K562 (cell line): Measurements from ENCODE around the gene KLK11. TPM values are rescaled to one million over a fixed set of nuclear protein-coding genes. Genes with fewer than 3 reads are reported as not detected.

Experiments used
- ATAC-seq: fragments of 200-7000 bp; cut with Tn5 transposase; 3 replicates; pipeline ENCODE4 v1.9.1; 2020; ENCODE audit warnings: moderate library complexity
- BruUV-seq: library from RNA; stranded (reverse); fragments of 400-500 nt; replicated peaks from 2 replicates; lab custom pipeline; 2021; lab: Mats Ljungman, UMichigan
- CTCF ChIA-PET: fragments of 300-600 bp; formaldehyde crosslinking; extraction: SDS; loops from one replicate; lab custom pipeline; 2021; ENCODE audit warnings: low intra/inter-chr PET ratio; lab: Yijun Ruan, JAX
- POLR2A ChIA-PET: fragments of 300-600, 350-650 bp; sonication (Branson Sonifier 250); formaldehyde crosslinking; extraction: SDS; loops from one replicate; lab custom pipeline; 2021; ENCODE audit warnings: antibody characterized with exemption, inconsistent platforms; lab: Yijun Ruan, JAX
- DNase-seq, 4 experiments: peaks; one replicate each; pipeline versions ENCODE4 v3.0.0 to v3.0.0-alpha.2; 2011 to 2018; ENCODE audit warnings: low spot score in 3 of 4, mixed read lengths in 3 of 4; ENCODE audit errors: extremely low read depth in 1 of 4
- FAIRE-seq: peaks from 2 replicates; lab custom pipeline; 2011; peaks lifted over from hg19 to GRCh38; lab: Jason Lieb, UNC
- H2AFZ ChIP-seq: 2 replicates; pipeline ENCODE4 v1.6.0; 2011; ENCODE audit warnings: low read depth, low read length, control low read depth, inconsistent platforms
- H3K27ac ChIP-seq: fragments of 200-600 bp; 3 replicates; pipeline ENCODE4 v1.8.0; 2011; ENCODE audit warnings: low read depth, mild to moderate bottlenecking, control low read depth, inconsistent platforms, low read length, moderate library complexity, mixed read lengths; ENCODE audit errors: extremely low read depth
- H3K27me3 ChIP-seq, 2 experiments: fragments of 300-600 bp in 1 of 2; 2 replicates in 1 of 2; 3 replicates in 1 of 2; pipeline versions ENCODE4 v1.6.0 to v1.8.0; 2011; ENCODE audit warnings: inconsistent platforms in 2 of 2, low read length in 2 of 2, mild to moderate bottlenecking in 1 of 2, mixed read lengths in 1 of 2, moderate library complexity in 1 of 2; ENCODE audit not compliant: control insufficient read depth in 2 of 2, insufficient read depth in 2 of 2
- H3K36me3 ChIP-seq: fragments of 300-600 bp; 3 replicates; pipeline ENCODE4 v1.8.0; 2011; ENCODE audit warnings: mild to moderate bottlenecking, low read length, inconsistent platforms; ENCODE audit not compliant: control insufficient read depth, insufficient read depth
- H3K4me1 ChIP-seq, 2 experiments: fragments of 200-600 bp in 1 of 2; replicated peaks in 1 of 2; 2 replicates in 1 of 2; 3 replicates in 1 of 2; pipeline versions ENCODE4 v1.5.1 to v1.8.0; 2011; ENCODE audit warnings: inconsistent platforms in 2 of 2, low read length in 2 of 2, mild to moderate bottlenecking in 1 of 2, mixed read lengths in 1 of 2, moderate library complexity in 1 of 2; ENCODE audit not compliant: control insufficient read depth in 2 of 2, insufficient read depth in 2 of 2
- H3K4me2 ChIP-seq: 2 replicates; pipeline ENCODE4 v1.6.1; 2011; ENCODE audit warnings: low read length, control low read depth, inconsistent platforms, mixed read lengths; ENCODE audit not compliant: insufficient read depth
- H3K4me3 ChIP-seq: fragments of 200-600 bp; sonication (generic), shearing (Covaris generic); 2 replicates; pipeline ENCODE4 v1.5.1; 2016; ENCODE audit warnings: control low read depth, inconsistent platforms
- H3K79me2 ChIP-seq: fragments of 200-600 bp; 3 replicates; pipeline ENCODE4 v1.8.0; 2011; ENCODE audit warnings: low read length, inconsistent platforms; ENCODE audit not compliant: control insufficient read depth, insufficient read depth
- H3K9ac ChIP-seq, 2 experiments: 2 replicates each; pipeline versions ENCODE4 v1.6.0 to v1.6.1; 2011; ENCODE audit warnings: low read depth in 2 of 2, low read length in 2 of 2, control low read depth in 1 of 2, inconsistent platforms in 1 of 2, mild to moderate bottlenecking in 1 of 2, mixed read lengths in 1 of 2; ENCODE audit not compliant: insufficient read depth in 1 of 2
- H3K9me1 ChIP-seq: one replicate; pipeline ENCODE4 v1.6.0; 2011; ENCODE audit warnings: inconsistent platforms, mild to moderate bottlenecking, low read length, moderate library complexity; ENCODE audit not compliant: control insufficient read depth, insufficient read depth
- H3K9me3 ChIP-seq: replicated peaks from 2 replicates; pipeline ENCODE4 v1.5.1; 2011; ENCODE audit warnings: low read depth, low read length, inconsistent platforms; ENCODE audit not compliant: control insufficient read depth, insufficient read depth
- H4K20me1 ChIP-seq: replicated peaks from 2 replicates; pipeline ENCODE4 v1.6.1; 2011; ENCODE audit warnings: low read length, inconsistent platforms, mixed read lengths; ENCODE audit not compliant: control insufficient read depth, insufficient read depth
- ATF7 ChIP-seq: fragments of 450-650 bp; IDR thresholded peaks from 2 replicates; pipeline ENCODE4 v1.7.1; 2014; ENCODE audit warnings: mild to moderate bottlenecking, moderate library complexity
- E2F3 ChIP-seq: fragments of 250-450 bp; sonication (Bioruptor Pico); IDR thresholded peaks from 2 replicates; pipeline ENCODE4 v1.4.0; 2020; ENCODE audit warnings: mild to moderate bottlenecking
- JUND ChIP-seq, 2 experiments: IDR thresholded peaks; 2 replicates in 1 of 2; 3 replicates in 1 of 2; pipeline ENCODE4 v1.6.1; 2011; ENCODE audit warnings: borderline replicate concordance in 2 of 2, low read depth in 2 of 2, low read length in 2 of 2, improper control_type of control experiment in 1 of 2, missing biosample characterization in 1 of 2, missing genetic modification characterization in 1 of 2, missing genetic modification reagents in 1 of 2
- MCM2 ChIP-seq: fragments of 450-650 bp; IDR thresholded peaks from 2 replicates; pipeline ENCODE4 v1.6.1; 2017; ENCODE audit warnings: low read depth, mild to moderate bottlenecking
- MNT ChIP-seq, 2 experiments: fragments of 450-650 bp; conservative IDR thresholded peaks; 2 replicates each; pipeline ENCODE4 v1.6.1; 2017; ENCODE audit warnings: mild to moderate bottlenecking in 2 of 2, moderate library complexity in 2 of 2
- ZNF280B ChIP-seq: fragments of 250-450 bp; sonication (Bioruptor Pico); IDR thresholded peaks from 2 replicates; pipeline ENCODE4 v1.5.1; 2021; ENCODE audit warnings: mild to moderate bottlenecking
- WGBS: fragments of 100-300 bp; shearing (Covaris generic); methylation state at CpG from one replicate; pipeline ENCODE4 v1.1.6; 2016; ENCODE audit warnings: low coverage, mixed read lengths; ENCODE audit not compliant: insufficient coverage; ENCODE audit errors: missing lambda C conversion rate; 5-methylcytosine and 5-hydroxymethylcytosine counted together
- in situ Hi-C: fragments of 300-500 bp; cut with MboI; formaldehyde crosslinking; loops from 4 replicates; pipeline ENCODE4 v1.15.0; 2018; ENCODE audit warnings: inconsistent platforms, mixed read lengths
- intact Hi-C: fragments of 100-400 bp; cut with micrococcal nuclease; formaldehyde crosslinking; loops from 2 replicates; pipeline ENCODE4 v1.14.2; 2022
- polyA plus RNA-seq, 8 experiments: library from polyadenylated mRNA; depleted of rRNA in 4 of 8; stranded (reverse) in 5 of 8; unstranded in 3 of 8; fragments of >200 nt; fragmentation: Nextera tagmentation in 2 of 8; fragmentation: Illumina TruSeq in 1 of 8; extraction: Ambion mirVana in 2 of 8; extraction: Trizol in 1 of 8; gene quantifications; 2 replicates each; pipeline versions ENCODE4 v1.2.1 to v1.2.3, GENCODE V29; 2011 to 2014; ENCODE audit warnings: inconsistent platforms in 1 of 8, missing spikeins in 1 of 8
- total RNA-seq, 7 experiments: library from RNA; depleted of rRNA in 6 of 7; stranded (reverse); fragments of >200 nt in 6 of 7; fragmentation: Illumina TruSeq in 2 of 7; extraction: Trizol in 2 of 7; gene quantifications; 2 replicates each; pipeline versions ENCODE4 v1.2.1 to v1.2.3, GENCODE V29; 2011 to 2021; ENCODE audit warnings: low replicate concordance in 1 of 7
- TF ChIP-seq, protein P1 (sequence below), 2 experiments: fragments of 450-650 bp in 1 of 2; sonication (generic) in 1 of 2; formaldehyde crosslinking in 1 of 2; IDR thresholded peaks in 1 of 2; conservative IDR thresholded peaks in 1 of 2; 2 replicates each; pipeline versions ENCODE4 v1.6.1 to v1.8.1; 2016 to 2023; ENCODE audit warnings: mild to moderate bottlenecking in 2 of 2, moderate library complexity in 2 of 2, inconsistent platforms in 1 of 2, missing genetic modification reagents in 1 of 2

The KLK11 gene
- total and polyA plus RNA-seq, 9 of the 15 experiments (the other 6 are each of a cell fraction or from before 2014, with no cell fraction given) = not detected

DNA sequence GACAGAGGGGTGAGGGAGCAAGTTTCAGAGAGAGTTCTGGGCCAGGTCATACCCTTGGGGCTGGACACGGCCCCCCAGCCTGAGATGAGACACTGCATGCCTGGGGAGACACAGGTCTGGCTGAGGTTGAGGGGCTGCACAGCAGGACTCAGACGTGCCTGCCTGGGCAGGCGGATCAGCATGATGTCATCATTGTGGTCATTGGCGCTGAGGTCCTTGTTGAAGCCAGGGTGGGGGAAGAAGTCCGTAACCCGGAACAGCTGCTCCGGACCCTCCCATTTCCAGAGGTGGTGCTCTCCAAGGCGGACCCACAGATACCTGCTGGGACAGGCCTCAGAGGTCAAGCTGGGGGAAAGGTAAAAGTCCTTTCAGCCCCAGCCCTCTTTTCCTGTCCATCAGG, 20.0 kb downstream of the KLK11 start:
- BruUV-seq = no TSS peak
- H3K4me2 ChIP-seq = no peak overlapping the region
- H3K36me3 ChIP-seq = no peaks in the 10 kb centered on the region
- ATAC-seq (no peak), FAIRE-seq (no peak), DNase-seq (no peak)
- 0% methylated on average over 8 of the region's 8 CpGs for WGBS
- H3K4me1 ChIP-seq = peaks cover 15 to 20% of the 10 kb centered on the region in 2 experiments; a peak in 4 of 5 replicates
- intact Hi-C loops (no loop called here), in situ Hi-C loops (no loop called here)
- H3K9ac ChIP-seq = peak overlapping the region in 1 of 2 experiments; percentile 6; a peak in 1 of 4 replicates
- TF ChIP-seq JUND (IDR thresholded peaks at IDR 0.05; ENCODE audit: borderline replicate concordance, low read depth, low read length) (no peak), JUND (tag; IDR thresholded peaks at IDR 0.05; ENCODE audit: borderline replicate concordance, low read depth, low read length) (0 out of 3 replicates have a peak, but pooled peaks have one; percentile 24), E2F3 (CRISPR knock-in tag) (no peak), ATF7 (peak; percentile 75; the same call in 1 of the 2 replicates), MCM2 (no peak), ZNF280B (CRISPR knock-in tag) (no peak), MNT (conservative IDR thresholded peaks at IDR 0.05) (no peak)
- TF ChIP-seq, protein P1, sequence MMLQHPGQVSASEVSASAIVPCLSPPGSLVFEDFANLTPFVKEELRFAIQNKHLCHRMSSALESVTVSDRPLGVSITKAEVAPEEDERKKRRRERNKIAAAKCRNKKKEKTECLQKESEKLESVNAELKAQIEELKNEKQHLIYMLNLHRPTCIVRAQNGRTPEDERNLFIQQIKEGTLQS (IDR thresholded peaks at IDR 0.05) = peak; percentile 71
- TF ChIP-seq, protein P1 (CRISPR knock-in tag; conservative IDR thresholded peaks at IDR 0.05) = no peak
- ChIA-PET CTCF (no interaction called here), POLR2A (interaction anchor here (0.7 kb wide), 1 partner anchor 11 kb away, joined by 5 read pairs; no protein-coding TSS in a partner anchor)
- H4K20me1 ChIP-seq = no peaks in the 10 kb centered on the region
- H3K9me3 ChIP-seq = no peaks in the 10 kb centered on the region
- H3K27me3 ChIP-seq = peaks cover 2 to 32% of the 10 kb centered on the region in 2 experiments; a peak in 3 of 5 replicates
- H3K4me3 ChIP-seq = no peak overlapping the region
- H3K79me2 ChIP-seq = no peaks in the 10 kb centered on the region
- H2AFZ ChIP-seq = no peak overlapping the region
- no peaks in the 10 kb centered on the region for H3K9me1 ChIP-seq
- H3K27ac ChIP-seq = no peak overlapping the region
